IPS-15b (cell line): ENCODE data around the gene SCYGR8.

ENCODE experiments used
- H3K27me3 ChIP-seq: one replicate; pipeline ENCODE4 v1.6.1; 2013; ENCODE audit warnings: low read length; ENCODE audit not compliant: control insufficient read depth, insufficient read depth
- H3K36me3 ChIP-seq: one replicate; pipeline ENCODE4 v1.6.1; 2013; ENCODE audit warnings: low read length; ENCODE audit not compliant: control insufficient read depth, insufficient read depth
- H3K4me1 ChIP-seq: one replicate; pipeline ENCODE4 v1.6.1; 2013; ENCODE audit warnings: mild to moderate bottlenecking, low read length; ENCODE audit not compliant: control insufficient read depth, insufficient read depth
- H3K4me3 ChIP-seq: one replicate; pipeline ENCODE4 v1.5.1; 2013; ENCODE audit warnings: low read depth, low read length
- H3K9ac ChIP-seq: one replicate; pipeline ENCODE4 v1.6.1; 2013; ENCODE audit warnings: low read depth, mild to moderate bottlenecking, low read length
- H3K9me3 ChIP-seq: one replicate; pipeline ENCODE4 v1.6.1; 2013; ENCODE audit warnings: mild to moderate bottlenecking, low read length; ENCODE audit not compliant: control insufficient read depth, insufficient read depth

Gene SCYGR8

GRCh38 chr2:227785293-227785692, 39.6 kb downstream of the SCYGR8 start:
- H3K9me3 ChIP-seq: no peaks in the 10 kb centered on the region
- H3K4me3 ChIP-seq: no peak overlapping the region
- H3K9ac ChIP-seq: no peak overlapping the region
- no peaks in the 10 kb centered on the region for H3K4me1 ChIP-seq
- no peaks in the 10 kb centered on the region for H3K27me3 ChIP-seq
- H3K36me3 ChIP-seq: no peaks in the 10 kb centered on the region

GRCh38 chr2:227788561-227789018, 42.9 kb downstream of the SCYGR8 start:
- Histone ChIP-seq H3K27me3 (no peaks in the 10 kb centered on the region), H3K4me3 (no peak overlapping the region), H3K9me3 (no peaks in the 10 kb centered on the region), H3K36me3 (no peaks in the 10 kb centered on the region), H3K4me1 (no peaks in the 10 kb centered on the region), H3K9ac (no peak overlapping the region)

GRCh38 chr2:227789803-227790202, 44.1 kb downstream of the SCYGR8 start:
- Histone ChIP-seq H3K36me3 (no peaks in the 10 kb centered on the region), H3K9me3 (no peaks in the 10 kb centered on the region), H3K9ac (no peak overlapping the region), H3K4me1 (no peaks in the 10 kb centered on the region), H3K4me3 (no peak overlapping the region), H3K27me3 (no peaks in the 10 kb centered on the region)

DNA sequence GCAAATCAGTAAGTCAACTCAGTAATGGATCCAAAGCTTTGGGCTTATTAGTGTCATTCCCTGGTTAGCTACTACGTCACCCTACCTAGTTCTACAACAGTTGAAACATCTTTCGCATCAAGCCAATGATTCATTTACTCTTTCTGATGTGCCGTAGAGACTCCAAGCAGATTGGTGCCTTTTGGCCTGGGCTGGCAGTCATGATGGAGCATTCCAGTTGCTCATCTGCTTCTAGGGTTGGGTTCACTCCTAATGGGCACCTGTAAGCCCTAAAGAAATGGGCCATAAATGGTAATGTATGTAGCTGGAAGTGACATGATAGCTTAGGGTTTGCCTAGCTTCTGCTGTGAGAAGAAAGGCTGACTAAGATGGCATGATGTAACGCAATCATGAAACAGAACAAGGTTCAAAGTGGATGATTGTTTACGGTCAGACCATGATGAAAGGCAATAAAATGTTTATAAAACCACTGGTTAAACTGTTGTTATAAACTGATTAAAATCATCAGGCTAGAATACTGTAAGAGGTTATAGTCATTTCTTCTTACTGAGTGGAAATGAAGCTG, 47.5 kb downstream of the SCYGR8 start:
- no peaks in the 10 kb centered on the region for H3K4me1 ChIP-seq
- H3K27me3 ChIP-seq: no peaks in the 10 kb centered on the region
- no peak overlapping the region for H3K9ac ChIP-seq
- no peaks in the 10 kb centered on the region for H3K9me3 ChIP-seq
- no peak overlapping the region for H3K4me3 ChIP-seq
- H3K36me3 ChIP-seq: no peaks in the 10 kb centered on the region
